Retinal pigment epithelial cell (primary cell): ENCODE measurements around the gene PDIA5.

ENCODE experiments used
- DNase-seq: peaks from one replicate; pipeline ENCODE4 v3.0.0-alpha.2; 2010; ENCODE audit warnings: low read depth
- H3K4me3 ChIP-seq: 2 replicates; pipeline ENCODE4 v1.5.1; 2011; ENCODE audit warnings: mild to moderate bottlenecking, low read length, control low read depth, moderate library complexity
- CTCF ChIP-seq: conservative IDR thresholded peaks from 2 replicates; pipeline ENCODE4 v1.5.1; 2011; ENCODE audit warnings: low read depth, low read length, control low read depth, inconsistent platforms

The PDIA5 gene

GRCh38 chr3:123070510-123070909 lies 3.7 kb downstream of the PDIA5 start:
- DNase-seq: no peak
- H3K4me3 ChIP-seq: no peak overlapping the region
- no peak for TF ChIP-seq CTCF

- no peak for DNase-seq
- TF ChIP-seq CTCF: peak; percentile 25
- no peak overlapping the region for H3K4me3 ChIP-seq
Observed at GRCh38 chr3:123071146-123071545, 4.3 kb downstream of the PDIA5 start.

- no peak for DNase-seq
- no peak for TF ChIP-seq CTCF
- no peak overlapping the region for H3K4me3 ChIP-seq
Observed at GRCh38 chr3:123071581-123071980, 4.8 kb downstream of the PDIA5 start.

GRCh38 chr3:123072152-123072551 lies 5.3 kb downstream of the PDIA5 start:
- no peak for TF ChIP-seq CTCF
- no peak overlapping the region for H3K4me3 ChIP-seq
- no peak for DNase-seq

- TF ChIP-seq CTCF: no peak
- no peak overlapping the region for H3K4me3 ChIP-seq
- no peak for DNase-seq
Observed at GRCh38 chr3:123072564-123072963, 5.7 kb downstream of the PDIA5 start.

GRCh38 chr3:123075359-123075758 lies 8.5 kb downstream of the PDIA5 start:
- TF ChIP-seq CTCF: no peak
- no peak for DNase-seq

GRCh38 chr3:123076112-123076495 lies 9.3 kb downstream of the PDIA5 start:
- TF ChIP-seq CTCF: no peak
- H3K4me3 ChIP-seq: no peak overlapping the region
- DNase-seq: no peak

More at GRCh38 chr3:123075359-123075758, 8.5 kb downstream of the PDIA5 start:
- H3K4me3 ChIP-seq: no peak overlapping the region
